Activated B cell treated with CpG ODN at 0.5 μM for 24 hours (primary cell): ENCODE measurements around the gene RPL5. TPM values are rescaled to one million over a fixed set of nuclear protein-coding genes. Genes with fewer than 3 reads are reported as not detected.

Experiments used
- ATAC-seq: fragments of 200-7000 bp; cut with Tn5 transposase; one replicate; pipeline ENCODE4 v1.10.0; 2021; ENCODE audit warnings: low read depth, mild to moderate bottlenecking, moderate library complexity
- CTCF ChIA-PET: fragments of 350-600 bp; sonication (Branson Sonifier 250); formaldehyde crosslinking; loops from one replicate; lab custom pipeline; 2021; ENCODE audit warnings: antibody characterized with exemption; lab: Charles Lee
- POLR2A ChIA-PET: fragments of 350-600 bp; sonication (Branson Sonifier 250); formaldehyde crosslinking; loops from one replicate; lab custom pipeline; 2021; ENCODE audit warnings: antibody characterized with exemption; lab: Charles Lee
- DNase-seq: peaks from one replicate; pipeline ENCODE4 v3.0.0; 2022
- H3K27ac Mint-ChIP-seq: one replicate; pipeline ENCODE4 v1.8.0; 2020; ENCODE audit warnings: mixed read lengths
- H3K27me3 Mint-ChIP-seq: one replicate; pipeline ENCODE4 v1.8.0; 2021; ENCODE audit warnings: mixed read lengths
- H3K36me3 Mint-ChIP-seq: one replicate; pipeline ENCODE4 v1.8.0; 2021; ENCODE audit warnings: low read depth, mixed read lengths
- H3K4me1 Mint-ChIP-seq: one replicate; pipeline ENCODE4 v1.8.0; 2021; ENCODE audit warnings: mixed read lengths
- H3K4me3 Mint-ChIP-seq: one replicate; pipeline ENCODE4 v1.8.0; 2020; ENCODE audit warnings: mild to moderate bottlenecking, mixed read lengths
- H3K9me3 Mint-ChIP-seq: one replicate; pipeline ENCODE4 v1.8.0; 2020; ENCODE audit warnings: mixed read lengths
- intact Hi-C: fragments of 100-400 bp; cut with micrococcal nuclease; formaldehyde crosslinking; loops from one replicate; pipeline ENCODE4 v1.15.1; 2024
- total RNA-seq: library from RNA; stranded (reverse); gene quantifications from 2 replicates; pipeline ENCODE4 v1.2.3, GENCODE V29; 2022
- TF ChIP-seq, protein P1 (sequence below): fragments of 200-600 bp; IDR thresholded peaks from one replicate; pipeline ENCODE4 v1.8.0; 2022; ENCODE audit warnings: antibody characterized with exemption, mild to moderate bottlenecking

Gene RPL5
- total RNA-seq, 1 donor from 2014 or later, result 1,685 TPM

DNA sequence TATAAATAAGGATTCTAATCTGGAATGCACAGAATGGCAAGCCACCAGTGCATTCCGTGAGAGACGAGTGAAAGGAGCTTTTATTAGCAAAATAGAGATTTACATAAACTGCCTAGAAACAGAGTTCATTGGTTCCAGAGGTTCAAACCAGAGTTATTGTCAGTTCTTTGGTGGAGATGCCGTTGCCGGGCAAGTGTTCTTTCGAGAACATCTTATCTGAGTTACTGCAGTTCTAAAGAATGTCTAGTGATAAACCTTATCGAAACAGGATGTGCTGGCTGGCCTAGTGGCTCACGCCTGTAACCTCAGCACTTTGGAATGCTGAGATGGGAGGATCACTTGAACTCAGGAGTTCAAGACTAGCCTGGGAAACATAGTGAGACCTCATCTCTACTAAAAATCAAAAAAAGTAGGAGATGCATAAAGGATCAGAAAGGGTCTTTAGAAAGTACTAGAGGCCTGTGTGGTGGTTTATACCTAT, 27.1 kb upstream of the RPL5 start:
- peak overlapping the region; percentile 88 for H3K27ac Mint-ChIP-seq
- no peaks in the 10 kb centered on the region for H3K27me3 Mint-ChIP-seq
- ATAC-seq, result peak; percentile 99
- no peak for DNase-seq
- H3K4me1 Mint-ChIP-seq, result peaks cover 15% of the 10 kb centered on the region
- H3K36me3 Mint-ChIP-seq, result no peaks in the 10 kb centered on the region
- intact Hi-C loops, result loop anchor here (1.0 to 2.0 kb wide), 2 partner anchors 19 to 28 kb away; partner anchors contain the start of genes EVI5 and RPL5
- CTCF ChIA-PET, result interaction anchor here (1.6 kb wide), 1 partner anchor 14 kb away, joined by 4 read pairs; no protein-coding TSS in a partner anchor
- POLR2A ChIA-PET, result interaction anchor here (0.6 to 1.4 kb wide), 2 partner anchors 27 to 158 kb away, joined by 4 to 6 read pairs; partner anchors contain the start of gene RPL5
- no peaks in the 10 kb centered on the region for H3K9me3 Mint-ChIP-seq
- peak overlapping the region; percentile 47 for H3K4me3 Mint-ChIP-seq
- TF ChIP-seq, protein P1, sequence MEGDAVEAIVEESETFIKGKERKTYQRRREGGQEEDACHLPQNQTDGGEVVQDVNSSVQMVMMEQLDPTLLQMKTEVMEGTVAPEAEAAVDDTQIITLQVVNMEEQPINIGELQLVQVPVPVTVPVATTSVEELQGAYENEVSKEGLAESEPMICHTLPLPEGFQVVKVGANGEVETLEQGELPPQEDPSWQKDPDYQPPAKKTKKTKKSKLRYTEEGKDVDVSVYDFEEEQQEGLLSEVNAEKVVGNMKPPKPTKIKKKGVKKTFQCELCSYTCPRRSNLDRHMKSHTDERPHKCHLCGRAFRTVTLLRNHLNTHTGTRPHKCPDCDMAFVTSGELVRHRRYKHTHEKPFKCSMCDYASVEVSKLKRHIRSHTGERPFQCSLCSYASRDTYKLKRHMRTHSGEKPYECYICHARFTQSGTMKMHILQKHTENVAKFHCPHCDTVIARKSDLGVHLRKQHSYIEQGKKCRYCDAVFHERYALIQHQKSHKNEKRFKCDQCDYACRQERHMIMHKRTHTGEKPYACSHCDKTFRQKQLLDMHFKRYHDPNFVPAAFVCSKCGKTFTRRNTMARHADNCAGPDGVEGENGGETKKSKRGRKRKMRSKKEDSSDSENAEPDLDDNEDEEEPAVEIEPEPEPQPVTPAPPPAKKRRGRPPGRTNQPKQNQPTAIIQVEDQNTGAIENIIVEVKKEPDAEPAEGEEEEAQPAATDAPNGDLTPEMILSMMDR, result no peak

DNA sequence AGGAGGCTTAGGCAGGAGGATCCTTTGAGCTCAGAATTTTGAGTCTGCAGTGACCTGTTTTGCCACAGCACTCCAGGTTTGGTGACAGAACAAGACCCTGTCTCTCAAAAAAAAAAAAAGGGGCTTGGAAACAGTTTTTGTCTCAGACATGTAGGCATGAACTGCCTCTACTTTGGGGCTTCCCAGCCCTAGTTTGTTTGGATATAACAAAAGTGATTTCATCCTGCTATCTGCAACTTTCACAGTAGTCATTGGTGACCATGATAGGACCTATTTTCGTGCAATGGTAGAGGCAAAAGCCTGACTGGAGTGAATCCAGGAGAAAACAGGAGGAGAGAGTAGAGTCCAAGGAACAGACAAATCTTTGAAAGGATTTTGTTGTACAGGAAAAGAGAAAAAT, 26.6 kb upstream of the RPL5 start:
- peak overlapping the region; percentile 88 for H3K27ac Mint-ChIP-seq
- intact Hi-C loops, result loop anchor here (2.0 kb wide), 1 partner anchor 28 kb away; the partner anchor contains the start of gene RPL5
- peaks cover 15% of the 10 kb centered on the region for H3K4me1 Mint-ChIP-seq
- DNase-seq (no peak), ATAC-seq (no peak)
- no peaks in the 10 kb centered on the region for H3K9me3 Mint-ChIP-seq
- POLR2A ChIA-PET, result interaction anchor here (0.6 to 1.4 kb wide), 2 partner anchors 27 to 33 kb away, joined by 3 to 6 read pairs; partner anchors contain the start of gene RPL5
- CTCF ChIA-PET, result interaction anchor here (1.6 kb wide), 1 partner anchor 13 kb away, joined by 4 read pairs; no protein-coding TSS in a partner anchor
- no peaks in the 10 kb centered on the region for H3K36me3 Mint-ChIP-seq
- H3K27me3 Mint-ChIP-seq, result no peaks in the 10 kb centered on the region
- TF ChIP-seq, protein P1, result no peak
- H3K4me3 Mint-ChIP-seq, result no peak overlapping the region

DNA sequence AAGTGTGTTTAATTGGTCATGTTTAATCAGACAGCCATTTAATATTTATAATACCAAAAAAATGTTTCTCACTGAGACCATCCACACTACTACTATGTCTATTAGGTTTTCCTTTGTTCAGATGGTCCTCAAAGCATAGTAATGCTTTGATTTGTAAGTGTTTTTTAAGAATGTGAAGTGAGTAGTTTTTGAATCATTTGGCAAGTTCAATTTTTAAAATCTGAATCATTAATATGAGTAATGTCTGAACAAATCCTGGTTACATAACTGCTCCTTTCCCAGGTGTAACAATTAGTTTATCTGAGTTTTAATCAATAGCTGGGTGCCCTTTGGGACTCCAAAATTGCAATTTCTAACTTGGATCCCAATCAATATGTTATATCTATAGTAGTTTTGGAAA, 23.5 kb upstream of the RPL5 start:
- ATAC-seq (no peak), DNase-seq (no peak)
- peaks cover 8% of the 10 kb centered on the region for H3K4me1 Mint-ChIP-seq
- POLR2A ChIA-PET, result no interaction called here
- no peaks in the 10 kb centered on the region for H3K36me3 Mint-ChIP-seq
- CTCF ChIA-PET, result no interaction called here
- H3K9me3 Mint-ChIP-seq, result no peaks in the 10 kb centered on the region
- no peak overlapping the region for H3K4me3 Mint-ChIP-seq
- no peak overlapping the region for H3K27ac Mint-ChIP-seq
- intact Hi-C loops, result no loop called here
- no peaks in the 10 kb centered on the region for H3K27me3 Mint-ChIP-seq
- TF ChIP-seq, protein P1, result no peak

DNA sequence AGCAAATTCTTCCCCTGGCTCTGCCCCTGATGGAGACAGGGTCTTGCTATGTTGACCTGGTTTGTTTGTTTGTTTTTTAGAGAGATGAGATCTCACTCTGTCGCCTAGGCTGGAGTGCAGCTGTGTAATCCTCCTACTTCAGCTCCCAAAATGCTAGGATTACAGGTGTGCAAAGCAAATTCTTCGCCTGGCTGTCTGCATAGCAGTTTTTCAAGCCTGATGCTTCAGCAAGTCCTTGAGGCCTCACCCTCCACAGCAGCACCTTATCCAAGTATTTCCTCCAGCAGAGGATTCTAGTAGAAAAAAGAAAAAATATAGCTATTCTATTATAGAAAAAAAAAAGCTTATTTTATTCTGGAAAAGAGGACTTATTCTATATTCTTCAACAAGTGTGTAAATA, 15.1 kb upstream of the RPL5 start:
- DNase-seq, result no peak
- Mint-ChIP-seq H3K9me3 (no peaks in the 10 kb centered on the region), H3K4me1 (peaks cover 2% of the 10 kb centered on the region), H3K4me3 (no peak overlapping the region), H3K27ac (no peak overlapping the region), H3K27me3 (peaks cover 1% of the 10 kb centered on the region), H3K36me3 (no peaks in the 10 kb centered on the region)
- ChIA-PET POLR2A (interaction anchor here (1.0 kb wide), 1 partner anchor 15 kb away, joined by 3 read pairs; the partner anchor contains the start of gene RPL5), CTCF (interaction anchor here (1.0 to 4.5 kb wide), 9 partner anchors 15 to 826 kb away, joined by 3 to 92 read pairs (median 4); partner anchors contain the start of genes EVI5 and RPL5)
- TF ChIP-seq, protein P1, result no peak
- intact Hi-C loops, result no loop called here
- no peak for ATAC-seq

DNA sequence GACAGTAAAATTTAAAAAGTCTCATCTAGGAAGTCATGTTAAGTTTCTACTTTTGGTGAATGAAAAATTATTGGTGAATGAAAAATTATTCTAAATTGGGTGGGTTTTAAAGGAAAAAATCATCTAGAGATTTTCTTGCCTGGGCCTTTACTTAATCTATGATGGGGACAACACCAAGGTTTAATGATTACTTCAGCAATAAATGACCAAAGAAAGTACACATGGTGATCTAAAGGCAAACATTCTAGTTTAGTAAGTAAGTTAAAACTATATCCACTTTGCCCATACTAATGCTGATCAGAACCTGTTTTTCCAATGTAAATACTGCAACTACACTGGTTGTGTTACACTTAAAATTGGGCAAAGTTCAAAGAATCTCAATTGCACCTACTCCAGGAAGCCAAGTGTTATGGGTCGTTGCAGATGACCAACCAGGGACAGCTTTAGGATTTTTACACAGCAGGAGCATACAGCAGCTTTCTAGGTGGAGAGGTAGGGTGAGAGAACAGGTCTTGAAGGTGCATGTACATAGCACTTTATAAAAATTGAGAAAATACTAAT, 14.6 kb upstream of the RPL5 start:
- Mint-ChIP-seq H3K36me3 (no peaks in the 10 kb centered on the region), H3K27me3 (peaks cover 1% of the 10 kb centered on the region), H3K27ac (no peak overlapping the region), H3K4me3 (no peak overlapping the region), H3K4me1 (peaks cover 2% of the 10 kb centered on the region), H3K9me3 (no peaks in the 10 kb centered on the region)
- intact Hi-C loops, result no loop called here
- ATAC-seq (no peak), DNase-seq (no peak)
- ChIA-PET POLR2A (no interaction called here), CTCF (interaction anchor here (1.1 to 4.5 kb wide), 11 partner anchors 15 to 826 kb away, joined by 3 to 92 read pairs (median 5); partner anchors contain the start of genes EVI5 and RPL5)
- TF ChIP-seq, protein P1, result no peak
